RPMI8226 (cell line): ENCODE measurements around the gene MPP3.

ENCODE experiments used
- DNase-seq: peaks from one replicate; pipeline ENCODE4 v3.0.0-alpha.2; 2015

MPP3 gene

GRCh38 chr17:43769859-43770258 is 63.1 kb downstream of the MPP3 start:
- DNase-seq, result no peak

GRCh38 chr17:43769426-43769825 is 63.5 kb downstream of the MPP3 start:
- no peak for DNase-seq

DNA sequence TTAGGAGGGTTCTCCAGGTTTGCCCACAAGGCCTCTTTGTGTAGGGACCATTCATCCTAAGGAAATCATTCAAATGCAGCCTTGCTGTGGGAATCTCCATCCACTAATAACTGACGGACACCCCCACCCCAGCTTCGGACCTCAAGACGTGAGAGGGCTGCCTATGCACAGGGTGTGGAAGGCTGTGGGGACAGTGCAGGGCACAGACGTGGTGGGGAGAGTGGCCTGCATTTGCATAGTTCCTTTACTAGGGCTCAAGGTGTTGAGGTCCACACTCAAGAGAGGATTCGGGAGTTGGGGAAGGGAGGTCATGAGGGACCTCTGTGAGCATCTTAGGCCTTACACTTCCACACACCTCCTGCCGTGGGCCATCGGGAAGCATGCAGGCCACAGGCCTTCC is 64.0 kb downstream of the MPP3 start:
- no peak for DNase-seq

DNA sequence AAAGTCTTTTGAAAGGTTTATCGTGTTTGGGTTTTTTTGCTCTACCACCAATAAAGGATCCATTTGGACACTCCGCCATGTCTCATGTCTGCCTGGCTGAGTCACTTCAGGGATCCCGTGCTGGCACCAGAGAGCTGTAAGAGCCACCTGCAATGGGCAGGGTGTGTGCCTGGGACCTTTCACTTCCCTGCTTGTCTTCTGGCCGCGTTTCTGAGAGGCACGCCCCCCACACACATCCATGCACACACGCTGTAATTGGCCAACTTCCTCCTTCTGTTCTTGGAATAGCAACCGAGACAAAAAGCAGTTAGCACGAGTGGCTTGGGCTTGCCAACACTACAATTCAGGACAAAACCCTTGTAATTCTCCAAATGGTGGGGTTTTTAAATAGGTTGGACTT is 64.6 kb downstream of the MPP3 start:
- peak; percentile 89 for DNase-seq

DNA sequence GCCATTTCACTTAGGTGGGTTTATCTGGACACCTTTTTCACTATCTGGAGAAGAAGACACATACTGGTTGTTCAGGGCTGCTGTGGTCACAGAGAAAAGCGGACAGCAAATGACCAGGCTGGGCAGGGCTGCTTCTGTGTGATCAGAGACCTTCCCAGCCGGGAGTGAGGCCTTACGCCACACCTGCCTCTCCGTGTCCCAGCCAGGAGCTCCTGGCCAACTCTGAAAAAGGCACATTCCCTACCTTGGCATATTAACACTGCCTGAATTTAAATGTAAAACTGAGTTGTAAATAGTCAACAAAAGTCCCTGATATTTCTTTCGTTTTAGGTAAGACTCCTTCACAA is 65.3 kb downstream of the MPP3 start:
- no peak for DNase-seq

DNA sequence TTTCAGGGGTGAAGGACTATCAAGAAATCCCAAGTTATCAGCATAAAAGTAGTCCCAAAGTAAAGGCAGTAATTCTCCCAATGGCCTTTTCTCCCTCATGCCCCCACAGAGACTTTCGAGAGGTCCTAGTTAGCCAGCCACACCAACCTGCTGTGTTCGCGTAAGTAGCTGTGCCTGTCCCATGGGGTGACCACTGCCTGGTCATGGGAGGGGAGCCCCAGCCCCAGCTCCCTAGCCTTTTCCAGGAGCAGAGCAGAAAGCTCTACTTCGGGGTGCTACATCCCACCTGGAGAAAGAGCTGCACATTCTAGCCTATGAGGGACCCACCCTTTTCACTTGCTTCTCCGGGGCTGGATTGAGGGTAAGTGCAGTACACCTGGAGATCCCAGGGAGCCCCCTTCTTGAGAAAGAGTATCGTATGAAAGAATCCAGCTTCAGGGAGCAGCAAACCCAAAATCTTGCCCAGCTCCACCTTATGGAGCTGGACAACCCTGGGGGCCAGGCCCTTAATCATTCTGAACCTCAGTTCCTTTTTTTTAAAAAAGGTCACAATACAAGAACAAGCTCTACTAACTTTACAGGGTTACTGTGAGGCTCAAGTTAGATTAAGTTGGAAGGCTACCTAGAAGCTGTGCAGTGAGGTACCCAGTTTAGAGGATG is 65.8 kb downstream of the MPP3 start:
- no peak for DNase-seq

DNA sequence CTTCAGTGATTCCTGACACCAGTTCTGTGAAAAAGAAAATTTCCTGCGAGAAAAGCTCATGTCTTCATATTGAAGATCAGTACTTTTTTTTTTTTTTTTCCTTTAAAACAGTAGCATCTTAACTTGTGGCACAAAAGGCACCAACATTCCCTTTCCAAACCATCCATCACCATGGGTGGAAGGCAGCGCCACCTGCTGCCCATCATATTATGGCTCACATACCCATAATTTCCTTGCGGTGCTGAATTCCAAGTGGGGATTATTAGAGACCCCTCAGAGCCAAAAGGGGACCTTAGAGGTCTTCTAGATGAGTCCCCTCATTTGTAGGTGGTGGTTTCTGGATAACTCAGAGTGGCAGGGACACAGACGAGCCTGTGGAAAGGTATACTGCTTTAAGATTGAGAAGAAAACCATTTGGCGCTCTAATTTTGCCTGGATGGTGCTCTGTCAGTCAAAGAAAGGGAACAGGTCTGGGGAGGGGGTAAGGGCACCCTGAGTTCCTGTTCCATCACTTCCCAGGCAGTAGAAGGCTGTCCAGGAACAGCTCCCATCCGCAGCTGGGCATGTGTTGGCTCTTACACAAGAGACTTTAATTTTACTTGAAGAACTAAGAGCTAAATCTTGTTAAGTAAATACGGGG is 66.4 kb downstream of the MPP3 start:
- DNase-seq, result peak; percentile 55

- DNase-seq, result peak; percentile 90
Observed at GRCh38 chr17:43760254-43760852, 72.6 kb downstream of the MPP3 start.

DNA sequence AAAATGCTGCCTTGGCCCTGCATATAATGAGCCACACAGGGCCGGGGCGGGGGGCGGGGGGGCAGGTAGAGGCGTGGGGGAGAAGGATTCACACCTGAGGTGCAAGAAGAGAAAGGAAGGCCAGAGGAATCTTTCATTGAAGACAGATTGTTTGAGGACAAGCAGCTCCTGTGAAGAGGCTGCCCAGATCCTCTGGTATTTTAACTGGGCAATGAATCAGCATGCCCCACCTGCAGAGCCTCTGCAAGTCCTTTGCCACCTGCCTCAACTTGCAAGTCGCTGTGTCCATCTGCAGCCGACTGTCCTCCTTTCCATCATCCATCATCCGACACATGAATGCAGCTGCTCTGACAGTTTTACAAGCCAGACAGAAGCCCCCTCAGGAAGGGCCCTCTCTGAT is 73.1 kb downstream of the MPP3 start:
- peak; percentile 16 for DNase-seq

GRCh38 chr17:43758497-43759174 is 74.3 kb downstream of the MPP3 start, which contains the start of gene SOST:
SOST (minus strand) TSS chr17:43758791; CDS start chr17:43758741, 50 bp downstream.
- DNase-seq, result no peak

DNA sequence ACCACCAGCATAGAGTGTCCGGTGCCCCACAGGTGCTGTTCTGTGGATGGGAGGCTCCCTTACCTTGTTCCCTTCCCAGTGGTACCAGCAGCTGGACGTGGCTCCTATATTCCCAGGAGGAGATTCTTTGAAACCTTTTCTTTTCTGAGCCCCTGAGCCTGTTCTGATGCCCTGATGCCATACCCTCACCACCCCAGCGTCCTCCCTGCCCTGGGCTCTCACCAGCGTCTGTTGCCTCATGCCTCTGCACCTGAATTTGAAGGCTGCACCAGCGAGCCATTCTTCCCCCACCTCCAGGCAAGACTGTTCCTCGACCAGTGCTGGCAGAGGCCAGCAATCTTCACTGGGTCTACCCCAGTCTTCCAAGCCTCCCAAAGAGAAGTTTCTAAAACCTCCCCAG is 74.9 kb downstream of the MPP3 start:
- no peak for DNase-seq

GRCh38 chr17:43757171-43757660 is 75.7 kb downstream of the MPP3 start:
- no peak for DNase-seq

DNA sequence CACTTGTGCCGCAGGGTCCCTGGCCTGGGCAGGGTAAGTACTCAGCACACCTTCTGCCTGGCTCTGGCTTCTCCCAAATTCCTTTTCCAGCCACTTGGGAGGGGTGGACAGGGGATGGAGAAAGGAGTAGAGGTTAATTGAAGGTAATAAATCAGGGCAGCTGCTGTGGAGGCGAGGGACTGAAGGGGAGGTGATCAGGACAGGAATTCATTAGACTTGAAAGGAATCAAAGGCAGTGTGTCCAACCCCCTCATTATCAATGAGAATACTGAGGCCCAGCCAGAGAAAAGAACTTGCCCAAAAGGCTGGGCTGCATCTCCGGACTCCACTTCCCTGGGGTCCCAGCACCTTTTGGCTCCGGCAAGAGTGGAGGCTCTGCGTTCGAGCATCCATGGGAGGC is 76.7 kb downstream of the MPP3 start:
- no peak for DNase-seq

GRCh38 chr17:43755389-43755875 is 77.5 kb downstream of the MPP3 start:
- DNase-seq, result peak; percentile 56

GRCh38 chr17:43754947-43755346 is 78.0 kb downstream of the MPP3 start:
- DNase-seq, result no peak

- DNase-seq, result no peak
Observed at GRCh38 chr17:43753493-43754129, 79.3 kb downstream of the MPP3 start.
